Keratinocyte (primary cell): ENCODE results near the gene TYR.

ENCODE experiments used
- CTCF ChIP-seq, 3 experiments: IDR thresholded peaks in 1 of 3; conservative IDR thresholded peaks in 1 of 3; optimal IDR thresholded peaks in 1 of 3; 2 replicates in 2 of 3; 3 replicates in 1 of 3; pipeline versions ENCODE3 to v1.5.1; 2011; ENCODE audit warnings: low read length in 3 of 3, mild to moderate bottlenecking in 3 of 3, moderate library complexity in 2 of 3, control low read depth in 1 of 3, inconsistent platforms in 1 of 3; ENCODE audit not compliant: insufficient read depth in 2 of 3; ENCODE audit errors: extremely low read depth in 1 of 3
- EZH2 ChIP-seq: IDR thresholded peaks from one replicate; pipeline ENCODE4 v1.6.1; 2012; ENCODE audit warnings: inconsistent platforms, mild to moderate bottlenecking, low read length, moderate library complexity

GRCh38 chr11:89176938-89177337, 737 bp upstream of the TYR start:
- TF ChIP-seq CTCF (optimal IDR thresholded peaks at IDR 0.05 in 1 of 3, IDR thresholded peaks at IDR 0.05 in 1 of 3, conservative IDR thresholded peaks at IDR 0.05 in 1 of 3; ENCODE audit: extremely low read depth in 1 of 3, insufficient read depth in 2 of 3, low read length in 3 of 3) = no peak
- TF ChIP-seq EZH2 = no peak
